Brain microvascular endothelial cell (primary cell): Measurements from ENCODE around the gene ALPL.

Experiments used
- DNase-seq: peaks from one replicate; pipeline ENCODE4 v3.0.0-alpha.2; 2020
- H3K27ac ChIP-seq: fragments of 250-450 bp; sonication (Bioruptor Pico); 2 replicates; pipeline ENCODE4 v1.5.1; 2020; ENCODE audit warnings: mild to moderate bottlenecking, moderate library complexity
- H3K27me3 ChIP-seq: fragments of 250-450 bp; sonication (Bioruptor Pico); replicated peaks from 2 replicates; pipeline ENCODE4 v1.5.1; 2020; ENCODE audit warnings: mild to moderate bottlenecking
- H3K36me3 ChIP-seq: fragments of 250-450 bp; sonication (Bioruptor Pico); replicated peaks from 2 replicates; pipeline ENCODE4 v1.5.1; 2020; ENCODE audit warnings: mild to moderate bottlenecking
- H3K4me3 ChIP-seq: 2 replicates; pipeline ENCODE4 v1.5.1; 2011; ENCODE audit warnings: low read depth, mild to moderate bottlenecking, control low read depth, low read length, moderate library complexity
- CTCF ChIP-seq: IDR thresholded peaks from 2 replicates; pipeline ENCODE4 v1.5.1; 2011; ENCODE audit warnings: low read depth, mild to moderate bottlenecking, moderate library complexity, low read length, control low read depth, inconsistent platforms; ENCODE audit errors: missing control alignments
- in situ Hi-C: cut with HindIII; loops from 2 replicates; pipeline ENCODE4 v1.10.0; 2017; ENCODE audit warnings: low sequenced_read_pairs, low pct_ligation_motif_present

The ALPL gene

GRCh38 chr1:21552715-21553114 lies 43.5 kb downstream of the ALPL start:
- H3K36me3 ChIP-seq: no peaks in the 10 kb centered on the region
- peak; percentile 94 for DNase-seq
- H3K27ac ChIP-seq: peak overlapping the region; percentile 80
- H3K4me3 ChIP-seq: no peak overlapping the region
- no peaks in the 10 kb centered on the region for H3K27me3 ChIP-seq
- TF ChIP-seq CTCF: no peak
- in situ Hi-C loops: no loop called here

- DNase-seq: peak; percentile 53
- TF ChIP-seq CTCF: no peak
- no peaks in the 10 kb centered on the region for H3K27me3 ChIP-seq
- peak overlapping the region; percentile 80 for H3K27ac ChIP-seq
- no peaks in the 10 kb centered on the region for H3K36me3 ChIP-seq
- peak overlapping the region; percentile 12 for H3K4me3 ChIP-seq
- in situ Hi-C loops: no loop called here
These were observed 44.1 kb downstream of the ALPL start for GRCh38 chr1:21553116-21553926.

- no peaks in the 10 kb centered on the region for H3K27me3 ChIP-seq
- no peak overlapping the region for H3K4me3 ChIP-seq
- DNase-seq: no peak
- no peaks in the 10 kb centered on the region for H3K36me3 ChIP-seq
- H3K27ac ChIP-seq: no peak overlapping the region
- TF ChIP-seq CTCF: no peak
- in situ Hi-C loops: no loop called here
These were observed 50.8 kb downstream of the ALPL start for GRCh38 chr1:21559788-21560567.

- Histone ChIP-seq H3K27ac (no peak overlapping the region), H3K36me3 (no peaks in the 10 kb centered on the region), H3K27me3 (no peaks in the 10 kb centered on the region), H3K4me3 (no peak overlapping the region)
- in situ Hi-C loops: no loop called here
- TF ChIP-seq CTCF: no peak
- DNase-seq: no peak
These were observed 51.9 kb downstream of the ALPL start for GRCh38 chr1:21560916-21561638.

- Histone ChIP-seq H3K4me3 (no peak overlapping the region), H3K27me3 (no peaks in the 10 kb centered on the region), H3K36me3 (no peaks in the 10 kb centered on the region), H3K27ac (no peak overlapping the region)
- no peak for TF ChIP-seq CTCF
- in situ Hi-C loops: no loop called here
- no peak for DNase-seq
These were observed 53.7 kb downstream of the ALPL start for GRCh38 chr1:21562896-21563295.
